Measurements from ENCODE around the gene ULK3.

Gene ULK3, protein sequence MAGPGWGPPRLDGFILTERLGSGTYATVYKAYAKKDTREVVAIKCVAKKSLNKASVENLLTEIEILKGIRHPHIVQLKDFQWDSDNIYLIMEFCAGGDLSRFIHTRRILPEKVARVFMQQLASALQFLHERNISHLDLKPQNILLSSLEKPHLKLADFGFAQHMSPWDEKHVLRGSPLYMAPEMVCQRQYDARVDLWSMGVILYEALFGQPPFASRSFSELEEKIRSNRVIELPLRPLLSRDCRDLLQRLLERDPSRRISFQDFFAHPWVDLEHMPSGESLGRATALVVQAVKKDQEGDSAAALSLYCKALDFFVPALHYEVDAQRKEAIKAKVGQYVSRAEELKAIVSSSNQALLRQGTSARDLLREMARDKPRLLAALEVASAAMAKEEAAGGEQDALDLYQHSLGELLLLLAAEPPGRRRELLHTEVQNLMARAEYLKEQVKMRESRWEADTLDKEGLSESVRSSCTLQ

GRCh38 chr15:74842581-74843444, at the start of gene ULK3:
TSS of gene ULK3 (minus strand) at chr15:74843156. CDS start at chr15:74843105, 51 bp downstream.
- H3K4me3 ChIP-seq (ENCODE audit: low read length), result peak within 1 kb of the TSS; percentile 84
- peak; percentile 48 for DNase-seq (ENCODE audit: low read depth)
- TF ChIP-seq, protein P1, sequence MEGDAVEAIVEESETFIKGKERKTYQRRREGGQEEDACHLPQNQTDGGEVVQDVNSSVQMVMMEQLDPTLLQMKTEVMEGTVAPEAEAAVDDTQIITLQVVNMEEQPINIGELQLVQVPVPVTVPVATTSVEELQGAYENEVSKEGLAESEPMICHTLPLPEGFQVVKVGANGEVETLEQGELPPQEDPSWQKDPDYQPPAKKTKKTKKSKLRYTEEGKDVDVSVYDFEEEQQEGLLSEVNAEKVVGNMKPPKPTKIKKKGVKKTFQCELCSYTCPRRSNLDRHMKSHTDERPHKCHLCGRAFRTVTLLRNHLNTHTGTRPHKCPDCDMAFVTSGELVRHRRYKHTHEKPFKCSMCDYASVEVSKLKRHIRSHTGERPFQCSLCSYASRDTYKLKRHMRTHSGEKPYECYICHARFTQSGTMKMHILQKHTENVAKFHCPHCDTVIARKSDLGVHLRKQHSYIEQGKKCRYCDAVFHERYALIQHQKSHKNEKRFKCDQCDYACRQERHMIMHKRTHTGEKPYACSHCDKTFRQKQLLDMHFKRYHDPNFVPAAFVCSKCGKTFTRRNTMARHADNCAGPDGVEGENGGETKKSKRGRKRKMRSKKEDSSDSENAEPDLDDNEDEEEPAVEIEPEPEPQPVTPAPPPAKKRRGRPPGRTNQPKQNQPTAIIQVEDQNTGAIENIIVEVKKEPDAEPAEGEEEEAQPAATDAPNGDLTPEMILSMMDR (conservative IDR thresholded peaks at IDR 0.05; ENCODE audit: low read depth, low read length), result peak; percentile 40

- TF ChIP-seq, protein P1 (conservative IDR thresholded peaks at IDR 0.05; ENCODE audit: low read depth, low read length), result no peak
- H3K4me3 ChIP-seq (ENCODE audit: low read length), result no peak overlapping the region
- DNase-seq (ENCODE audit: low read depth), result no peak
These were observed 49.4 kb upstream of the ULK3 start for GRCh38 chr15:74892313-74892712.

- H3K4me3 ChIP-seq (ENCODE audit: low read length), result no peak overlapping the region
- TF ChIP-seq, protein P1 (conservative IDR thresholded peaks at IDR 0.05; ENCODE audit: low read depth, low read length), result no peak
- DNase-seq (ENCODE audit: low read depth), result no peak
These were observed 48.5 kb upstream of the ULK3 start for GRCh38 chr15:74891469-74891868.

DNA sequence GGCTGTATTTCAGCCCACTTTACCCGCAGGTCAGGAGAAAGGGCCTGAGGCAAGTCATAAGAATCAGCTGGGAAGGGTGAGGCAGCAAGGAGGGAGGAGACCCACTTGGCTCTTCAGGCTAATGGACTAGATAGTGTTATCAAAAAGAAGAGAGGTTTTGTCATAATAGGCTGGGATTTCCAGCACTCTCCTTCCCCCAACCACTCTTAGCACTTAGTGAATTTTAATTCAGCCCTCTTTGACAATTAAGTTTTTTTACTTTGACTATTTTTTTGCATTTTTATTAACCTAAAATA, 47.7 kb upstream of the ULK3 start:
- no peak for DNase-seq (ENCODE audit: low read depth)
- H3K4me3 ChIP-seq (ENCODE audit: low read length), result peak overlapping the region; percentile 95
- TF ChIP-seq, protein P1 (conservative IDR thresholded peaks at IDR 0.05; ENCODE audit: low read depth, low read length), result no peak

GRCh38 chr15:74889883-74890664, 47.1 kb upstream of the ULK3 start, which contains the start of gene MPI:
TSS of gene MPI (plus strand) at chr15:74890042. CDS start at chr15:74890074, 32 bp downstream.
- peak; percentile 29 for DNase-seq (ENCODE audit: low read depth)
- H3K4me3 ChIP-seq (ENCODE audit: low read length), result peak within 1 kb of the TSS; percentile 95
- TF ChIP-seq, protein P1 (conservative IDR thresholded peaks at IDR 0.05; ENCODE audit: low read depth, low read length), result no peak

DNA sequence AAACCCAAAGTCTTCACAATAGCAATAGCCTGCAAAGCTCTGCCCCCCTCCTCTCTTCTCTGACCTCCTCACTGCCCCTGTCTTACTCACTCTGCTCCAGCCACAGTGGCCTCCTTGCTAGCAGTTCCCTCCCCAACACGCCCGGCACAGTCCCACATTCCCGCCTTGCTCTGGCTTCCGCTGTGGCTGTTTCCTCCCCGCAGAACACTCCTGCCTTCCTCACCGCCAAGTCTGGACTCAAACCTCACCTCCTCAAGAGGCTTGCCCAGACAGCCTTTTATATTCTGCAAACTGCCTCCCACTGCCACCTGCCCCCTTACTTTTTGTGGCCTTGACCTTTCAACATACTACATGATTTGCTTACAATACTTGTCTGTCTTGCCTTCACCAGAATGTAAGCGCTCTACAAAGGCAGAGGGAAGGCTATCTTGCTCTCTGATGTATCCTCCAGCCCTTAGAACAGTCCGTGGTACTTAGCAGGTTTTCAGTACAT, 46.5 kb upstream of the ULK3 start:
- no peak for DNase-seq (ENCODE audit: low read depth)
- H3K4me3 ChIP-seq (ENCODE audit: low read length), result peak overlapping the region; percentile 95
- TF ChIP-seq, protein P1 (conservative IDR thresholded peaks at IDR 0.05; ENCODE audit: low read depth, low read length), result no peak

Measured in retinal pigment epithelial cell (primary cell).